SK-N-MC (cell line): ENCODE measurements around the gene KLHL33.

Experiments
- EZH2 ChIP-seq: fragments of 200-600 bp; sonication (generic); IDR thresholded peaks from one replicate; pipeline ENCODE4 v1.6.1; 2017; ENCODE audit warnings: antibody characterized with exemption
- POLR2AphosphoS5 ChIP-seq: IDR thresholded peaks from 2 replicates; pipeline ENCODE4 v1.6.1; 2012; ENCODE audit warnings: mild to moderate bottlenecking, low read depth, low read length, borderline replicate concordance

DNA sequence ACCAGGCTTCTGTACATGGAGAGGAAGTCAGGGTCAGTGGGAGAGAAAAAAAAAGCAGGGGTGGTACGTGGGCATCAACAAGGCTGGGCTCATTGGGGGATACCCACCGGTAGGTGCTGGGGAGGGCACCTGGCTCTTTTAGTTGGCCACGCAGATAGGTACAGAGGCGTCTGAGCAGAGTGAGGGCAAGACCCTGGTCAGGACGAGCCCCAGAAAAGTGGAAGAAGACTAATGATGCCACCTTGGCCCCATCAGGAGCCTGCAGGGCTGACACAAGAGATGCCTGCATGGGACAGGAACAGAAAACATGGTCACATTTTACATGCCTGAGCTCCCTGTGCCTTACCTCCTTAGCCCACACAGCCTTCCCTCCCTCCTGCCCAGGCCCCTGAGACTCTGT, 52.3 kb downstream of the KLHL33 start:
- TF ChIP-seq EZH2 (no peak), POLR2AphosphoS5 (no peak)
